H9 (cell line): ENCODE measurements around the gene TAF4. TPM values are rescaled to one million over a fixed set of nuclear protein-coding genes. Genes with fewer than 3 reads are reported as not detected.

Source experiments
- DNase-seq: peaks from one replicate; pipeline ENCODE4 v3.0.0-alpha.2; 2017
- H2AFZ ChIP-seq: one replicate; pipeline ENCODE4 v1.6.1; 2013; ENCODE audit warnings: mild to moderate bottlenecking, low read length, control low read depth, moderate library complexity
- H2AK5ac ChIP-seq: 2 replicates; pipeline ENCODE4 v1.6.1; 2013; ENCODE audit warnings: low read length, control low read depth, mixed read lengths; ENCODE audit not compliant: insufficient read length
- H2BK120ac ChIP-seq: one replicate; pipeline ENCODE4 v1.6.1; 2013; ENCODE audit warnings: low read depth, mild to moderate bottlenecking, low read length, control low read depth, inconsistent platforms; ENCODE audit not compliant: poor library complexity, severe bottlenecking
- H2BK12ac ChIP-seq: 2 replicates; pipeline ENCODE4 v1.6.1; 2013; ENCODE audit warnings: low read length, control low read depth, mixed read lengths, low read depth; ENCODE audit not compliant: insufficient read length
- H2BK15ac ChIP-seq: 2 replicates; pipeline ENCODE4 v1.6.1; 2013; ENCODE audit warnings: low read depth, low read length, control low read depth
- H2BK20ac ChIP-seq: one replicate; pipeline ENCODE4 v1.6.1; 2013; ENCODE audit warnings: low read depth, mild to moderate bottlenecking, low read length, control low read depth, inconsistent platforms; ENCODE audit not compliant: poor library complexity, severe bottlenecking
- H2BK5ac ChIP-seq: 2 replicates; pipeline ENCODE4 v1.6.1; 2013; ENCODE audit warnings: low read length, control low read depth, mixed read lengths; ENCODE audit not compliant: insufficient read length
- H3K14ac ChIP-seq: 2 replicates; pipeline ENCODE4 v1.6.1; 2013; ENCODE audit warnings: low read length, control low read depth; ENCODE audit not compliant: insufficient read depth
- H3K18ac ChIP-seq: 2 replicates; pipeline ENCODE4 v1.6.1; 2013; ENCODE audit warnings: low read depth, mild to moderate bottlenecking, mixed read lengths, low read length, control low read depth; ENCODE audit not compliant: insufficient read length
- H3K23ac ChIP-seq: 2 replicates; pipeline ENCODE4 v1.6.1; 2013; ENCODE audit warnings: low read length, control low read depth, mixed read lengths, low read depth; ENCODE audit not compliant: insufficient read length
- H3K23me2 ChIP-seq: 2 replicates; pipeline ENCODE4 v1.6.1; 2013; ENCODE audit warnings: low read depth, mild to moderate bottlenecking, mixed read lengths, low read length, control low read depth; ENCODE audit not compliant: insufficient read length, poor library complexity, severe bottlenecking
- H3K27ac ChIP-seq: 2 replicates; pipeline ENCODE4 v1.5.1; 2013; ENCODE audit warnings: low read length, control low read depth, mixed read lengths, low read depth; ENCODE audit not compliant: insufficient read length
- H3K27me3 ChIP-seq: 2 replicates; pipeline ENCODE4 v1.6.1; 2013; ENCODE audit warnings: low read length, control low read depth, inconsistent platforms; ENCODE audit not compliant: insufficient read depth
- H3K4ac ChIP-seq: 2 replicates; pipeline ENCODE4 v1.6.1; 2013; ENCODE audit warnings: low read depth, mild to moderate bottlenecking, control low read depth, inconsistent platforms, low read length, moderate library complexity
- H3K4me1 ChIP-seq: 2 replicates; pipeline ENCODE4 v1.6.1; 2013; ENCODE audit warnings: low read length, control low read depth, inconsistent platforms; ENCODE audit not compliant: insufficient read depth
- H3K4me2 ChIP-seq: 2 replicates; pipeline ENCODE4 v1.6.1; 2013; ENCODE audit warnings: low read length, control low read depth, mixed read lengths; ENCODE audit not compliant: insufficient read length, insufficient read depth
- H3K56ac ChIP-seq: 2 replicates; pipeline ENCODE4 v1.6.1; 2013; ENCODE audit warnings: low read depth, mild to moderate bottlenecking, mixed read lengths, low read length, control low read depth; ENCODE audit not compliant: insufficient read length
- H3K79me1 ChIP-seq: 2 replicates; pipeline ENCODE4 v1.6.1; 2013; ENCODE audit warnings: low read depth, mild to moderate bottlenecking, moderate library complexity, low read length, control low read depth, inconsistent platforms; ENCODE audit not compliant: insufficient read depth, poor library complexity, severe bottlenecking
- H3K79me2 ChIP-seq: 2 replicates; pipeline ENCODE4 v1.6.1; 2013; ENCODE audit warnings: low read length, control low read depth, inconsistent platforms; ENCODE audit not compliant: insufficient read depth
- H3K9ac ChIP-seq: 2 replicates; pipeline ENCODE4 v1.6.1; 2013; ENCODE audit warnings: low read length, control low read depth, mixed read lengths; ENCODE audit not compliant: insufficient read length; ENCODE audit errors: extremely low read depth
- H3K9me3 ChIP-seq: one replicate; pipeline ENCODE4 v1.6.1; 2013; ENCODE audit warnings: low read depth, low read length, inconsistent platforms; ENCODE audit not compliant: control insufficient read depth
- H3T11ph ChIP-seq: one replicate; pipeline ENCODE4 v1.6.1; 2013; ENCODE audit warnings: mild to moderate bottlenecking, low read length, control low read depth, inconsistent platforms
- H4K20me1 ChIP-seq: one replicate; pipeline ENCODE4 v1.6.1; 2013; ENCODE audit not compliant: control insufficient read depth, insufficient read length, insufficient read depth
- H4K5ac ChIP-seq: 2 replicates; pipeline ENCODE4 v1.6.1; 2013; ENCODE audit warnings: low read depth, mild to moderate bottlenecking, mixed read lengths, low read length, control low read depth; ENCODE audit not compliant: insufficient read length
- H4K8ac ChIP-seq: replicated peaks from 2 replicates; pipeline ENCODE4 v1.6.1; 2013; ENCODE audit warnings: low read length, control low read depth, mixed read lengths, low read depth; ENCODE audit not compliant: insufficient read length
- H4K91ac ChIP-seq: 2 replicates; pipeline ENCODE4 v1.6.1; 2013; ENCODE audit warnings: low read depth, mild to moderate bottlenecking, moderate library complexity, mixed read lengths, low read length, control low read depth; ENCODE audit not compliant: insufficient read length
- H3K27ac Mint-ChIP-seq, 3 experiments: 2 replicates in 2 of 3; 3 replicates in 1 of 3; pipeline ENCODE4 v1.8.0; 2020 to 2021; ENCODE audit warnings: mixed read lengths in 3 of 3, mild to moderate bottlenecking in 1 of 3, moderate library complexity in 1 of 3
- H3K27me3 Mint-ChIP-seq: 2 replicates; pipeline ENCODE4 v1.8.0; 2021; ENCODE audit warnings: low read depth, mild to moderate bottlenecking, moderate library complexity, mixed read lengths
- H3K36me3 Mint-ChIP-seq, 3 experiments: 2 replicates in 2 of 3; 3 replicates in 1 of 3; pipeline ENCODE4 v1.8.0; 2020 to 2021; ENCODE audit warnings: low read depth in 3 of 3, mixed read lengths in 3 of 3; ENCODE audit not compliant: insufficient read depth in 1 of 3
- H3K4me1 Mint-ChIP-seq, 2 experiments: 2 replicates each; pipeline ENCODE4 v1.8.0; 2020; ENCODE audit warnings: mixed read lengths in 2 of 2
- H3K4me3 Mint-ChIP-seq, 2 experiments: 2 replicates in 1 of 2; 3 replicates in 1 of 2; pipeline ENCODE4 v1.8.0; 2020 to 2021; ENCODE audit warnings: mild to moderate bottlenecking in 2 of 2, mixed read lengths in 2 of 2, moderate library complexity in 1 of 2
- H3K9me3 Mint-ChIP-seq, 2 experiments: 2 replicates in 1 of 2; 3 replicates in 1 of 2; pipeline ENCODE4 v1.8.0; 2020; ENCODE audit warnings: mild to moderate bottlenecking in 2 of 2, mixed read lengths in 2 of 2, moderate library complexity in 1 of 2
- CTCF ChIP-seq: fragments of 200-600 bp; sonication (generic); conservative IDR thresholded peaks from 3 replicates; pipeline ENCODE4 v1.8.0; 2021; ENCODE audit warnings: antibody characterized with exemption, mild to moderate bottlenecking
- WGBS: extraction: QIAGEN DNeasy Blood & Tissue Kit; methylation state at CpG from one replicate; pipeline ENCODE4 v1.1.7; 2013; ENCODE audit warnings: missing lambda C conversion rate, low lambda C conversion rate, mixed read lengths; ENCODE audit not compliant: insufficient read length; ENCODE audit errors: extremely low coverage; 5-methylcytosine and 5-hydroxymethylcytosine counted together
- total RNA-seq: library from RNA; stranded (reverse); gene quantifications from 2 replicates; pipeline ENCODE4 v1.2.1, GENCODE V29; 2021

TAF4 gene
- total RNA-seq, 1 experiment from 2014 or later: 30.8 TPM

- H3K9ac ChIP-seq: no peak overlapping the region
- H3K18ac ChIP-seq: no peak overlapping the region
- no peak overlapping the region for H3K4me2 ChIP-seq
- H2AK5ac ChIP-seq: no peak overlapping the region
- no peak overlapping the region for H3T11ph ChIP-seq
- H2BK5ac ChIP-seq: no peak overlapping the region
- Mint-ChIP-seq H3K27ac (peak overlapping the region in 1 of 3 experiments; percentile 51; a peak in 3 of 7 replicates), H3K9me3 (peaks cover 9 to 11% of the 10 kb centered on the region in 2 experiments), H3K36me3 (peaks cover 69 to 90% (median 86%) of the 10 kb centered on the region in 3 experiments), H3K4me3 (no peak overlapping the region), H3K27me3 (no peaks in the 10 kb centered on the region), H3K4me1 (no peaks in the 10 kb centered on the region)
- peaks cover 7% of the 10 kb centered on the region for H3K9me3 ChIP-seq
- H3K14ac ChIP-seq: no peak overlapping the region
- no peaks in the 10 kb centered on the region for H4K20me1 ChIP-seq
- no peak overlapping the region for H2BK120ac ChIP-seq
- WGBS: no CpG with 5 or more reads among the region's 14 CpGs
- no peak overlapping the region for H4K8ac ChIP-seq
- TF ChIP-seq CTCF: no peak
- no peak overlapping the region for H3K27ac ChIP-seq
- no peak overlapping the region for H3K56ac ChIP-seq
- H4K5ac ChIP-seq: no peak overlapping the region
- H3K27me3 ChIP-seq: no peaks in the 10 kb centered on the region
- H2BK15ac ChIP-seq: no peak overlapping the region
- no peaks in the 10 kb centered on the region for H3K79me2 ChIP-seq
- H3K23ac ChIP-seq: no peak overlapping the region
- H3K4me1 ChIP-seq: no peaks in the 10 kb centered on the region
- no peak overlapping the region for H4K91ac ChIP-seq
- H3K4ac ChIP-seq: no peak overlapping the region
- no peak overlapping the region for H2BK12ac ChIP-seq
- H3K79me1 ChIP-seq: peaks cover 3% of the 10 kb centered on the region
- no peaks in the 10 kb centered on the region for H3K23me2 ChIP-seq
- no peak overlapping the region for H2BK20ac ChIP-seq
- H2AFZ ChIP-seq: no peak overlapping the region
- DNase-seq: no peak
Measured at GRCh38 chr20:61989741-61990140, 75.9 kb downstream of the TAF4 start.
